T-helper 2 cell treated with Interferon-gamma antibody and Interleukin-4, amounts not matched to agents 5 μg/mL and 100 μg/mL, for 36 hours (primary cell): ENCODE measurements around the gene AGAP1.
"Not testable (repeated sequence)": the region's sequence is repeated elsewhere in the genome, so short reads cannot be mapped to it uniquely, and the experiment has no call there.

Experiments used
- DNase-seq: peaks from one replicate; pipeline ENCODE4 v3.0.0; 2021; ENCODE audit warnings: low spot score
- H3K27ac Mint-ChIP-seq: one replicate; pipeline ENCODE4 v1.8.0; 2021; ENCODE audit warnings: mild to moderate bottlenecking, mixed read lengths
- H3K27me3 Mint-ChIP-seq: one replicate; pipeline ENCODE4 v1.8.0; 2021; ENCODE audit warnings: low read depth, mixed read lengths
- H3K36me3 Mint-ChIP-seq: one replicate; pipeline ENCODE4 v1.8.0; 2021; ENCODE audit warnings: low read depth, mixed read lengths
- H3K4me1 Mint-ChIP-seq: one replicate; pipeline ENCODE4 v1.8.0; 2021; ENCODE audit warnings: low read depth, mixed read lengths
- H3K4me3 Mint-ChIP-seq: one replicate; pipeline ENCODE4 v1.8.0; 2022; ENCODE audit warnings: mild to moderate bottlenecking, moderate library complexity, mixed read lengths
- H3K9me3 Mint-ChIP-seq: one replicate; pipeline ENCODE4 v1.8.0; 2021; ENCODE audit warnings: mixed read lengths

The AGAP1 gene

DNA sequence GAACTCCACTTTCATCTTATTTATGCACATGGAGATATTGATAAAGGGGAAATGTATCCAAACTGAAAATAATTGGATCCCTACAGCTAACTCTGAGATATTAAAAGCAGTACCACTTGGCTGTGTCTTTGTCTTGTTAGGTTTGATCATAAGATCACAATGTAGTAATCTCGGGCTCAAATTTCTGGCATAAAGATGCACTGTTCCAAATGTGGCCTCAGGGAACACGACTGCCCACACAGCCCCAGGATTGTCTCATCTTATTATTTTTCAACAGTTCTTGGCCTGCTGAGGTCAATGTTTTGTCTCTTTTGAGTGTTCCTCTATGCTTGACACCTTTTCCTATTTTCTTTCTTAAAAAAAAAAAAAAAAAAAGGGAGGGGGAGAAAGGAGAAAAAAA lies 560.3 kb downstream of the AGAP1 start:
- H3K4me3 Mint-ChIP-seq, result no peak overlapping the region
- no peak for DNase-seq
- H3K36me3 Mint-ChIP-seq, result no peaks in the 10 kb centered on the region

DNA sequence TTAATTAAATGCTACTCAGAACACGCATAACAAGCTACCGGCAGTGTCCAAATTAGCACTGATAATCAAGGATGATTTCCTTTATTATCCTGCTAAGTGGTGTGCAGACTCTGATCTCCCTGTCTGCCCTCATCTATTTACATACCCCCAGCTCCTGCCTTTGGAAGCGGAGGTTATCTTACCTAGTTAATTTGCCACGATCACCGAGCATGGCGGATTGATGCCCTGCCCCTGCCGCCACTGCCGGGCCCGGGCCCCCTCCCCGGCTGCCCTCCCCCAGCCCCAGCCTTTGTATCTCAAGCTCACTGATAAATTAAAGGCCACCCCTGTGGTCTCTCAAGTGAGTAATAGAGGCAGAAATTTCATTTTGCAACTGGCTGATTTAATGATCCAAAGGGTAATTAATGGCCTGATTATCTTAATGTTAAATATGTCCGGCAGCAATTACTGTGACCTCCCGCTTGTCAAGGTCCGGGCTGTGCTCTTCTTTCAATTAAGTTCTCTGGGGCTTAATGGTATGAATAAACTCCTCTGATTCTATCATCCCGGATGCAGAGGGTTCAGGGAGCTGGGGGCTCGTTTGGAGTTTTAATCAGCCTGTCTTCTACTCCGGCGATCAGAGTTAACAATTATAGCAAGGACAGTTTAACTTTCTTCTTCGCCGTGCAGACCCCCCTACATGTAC lies 560.9 kb downstream of the AGAP1 start:
- H3K27me3 Mint-ChIP-seq, result peaks cover 24% of the 10 kb centered on the region
- DNase-seq, result no peak
- peaks cover 4% of the 10 kb centered on the region for H3K4me1 Mint-ChIP-seq
- no peak overlapping the region for H3K27ac Mint-ChIP-seq
- no peaks in the 10 kb centered on the region for H3K36me3 Mint-ChIP-seq
- no peak overlapping the region for H3K4me3 Mint-ChIP-seq
- H3K9me3 Mint-ChIP-seq, result no peaks in the 10 kb centered on the region

More for the DNA sequence above, 560.3 kb downstream of the AGAP1 start:
- Mint-ChIP-seq H3K9me3 (no peaks in the 10 kb centered on the region), H3K4me1 (peaks cover 4% of the 10 kb centered on the region), H3K27ac (no peak overlapping the region), H3K27me3 (peaks cover 24% of the 10 kb centered on the region)

DNA sequence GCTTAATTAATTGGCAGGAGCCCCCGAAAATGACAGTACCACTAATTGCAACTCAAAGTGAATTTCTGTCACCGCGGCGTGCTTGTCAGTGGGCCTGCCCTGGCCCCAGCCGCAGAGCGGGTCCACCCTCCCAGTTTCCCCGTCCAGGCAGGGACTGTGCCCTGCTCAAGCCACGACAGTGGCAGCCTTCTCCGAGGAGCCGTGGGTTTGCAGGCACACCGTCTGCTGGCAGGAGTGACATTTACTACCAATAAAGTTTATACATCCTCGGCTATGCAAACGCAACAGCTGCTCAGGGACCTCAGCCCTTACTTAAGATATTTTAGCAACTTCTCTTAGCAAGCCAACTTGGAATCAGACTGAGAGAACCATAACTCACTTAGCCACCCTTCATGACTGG lies 561.6 kb downstream of the AGAP1 start:
- no peaks in the 10 kb centered on the region for H3K4me1 Mint-ChIP-seq
- no peak overlapping the region for H3K27ac Mint-ChIP-seq
- H3K4me3 Mint-ChIP-seq, result no peak overlapping the region
- H3K27me3 Mint-ChIP-seq, result peaks cover 24% of the 10 kb centered on the region
- no peaks in the 10 kb centered on the region for H3K36me3 Mint-ChIP-seq
- DNase-seq, result no peak
- no peaks in the 10 kb centered on the region for H3K9me3 Mint-ChIP-seq

DNA sequence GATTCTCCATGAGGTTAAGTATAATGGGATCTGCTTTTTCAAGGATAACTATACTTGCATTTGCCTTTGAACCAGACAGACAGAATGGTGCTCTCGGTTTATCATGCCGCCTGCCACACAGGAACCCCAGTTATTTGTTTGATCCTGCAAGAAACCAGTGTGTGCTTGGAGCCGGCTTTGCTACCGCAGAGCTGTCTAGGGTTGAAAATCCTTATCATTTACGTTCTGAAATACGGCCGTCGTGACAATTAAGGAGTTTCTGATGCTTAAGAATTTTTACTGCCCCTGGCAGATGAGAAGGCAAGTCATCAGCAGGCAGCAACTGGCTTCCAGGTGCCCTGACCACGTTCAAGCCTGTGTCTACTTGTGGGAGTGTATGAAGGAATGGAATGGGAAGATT lies 562.3 kb downstream of the AGAP1 start:
- H3K36me3 Mint-ChIP-seq, result no peaks in the 10 kb centered on the region
- H3K4me3 Mint-ChIP-seq, result no peak overlapping the region
- no peaks in the 10 kb centered on the region for H3K4me1 Mint-ChIP-seq
- no peak overlapping the region for H3K27ac Mint-ChIP-seq
- no peak for DNase-seq
- no peaks in the 10 kb centered on the region for H3K9me3 Mint-ChIP-seq
- H3K27me3 Mint-ChIP-seq, result peaks cover 21% of the 10 kb centered on the region

DNA sequence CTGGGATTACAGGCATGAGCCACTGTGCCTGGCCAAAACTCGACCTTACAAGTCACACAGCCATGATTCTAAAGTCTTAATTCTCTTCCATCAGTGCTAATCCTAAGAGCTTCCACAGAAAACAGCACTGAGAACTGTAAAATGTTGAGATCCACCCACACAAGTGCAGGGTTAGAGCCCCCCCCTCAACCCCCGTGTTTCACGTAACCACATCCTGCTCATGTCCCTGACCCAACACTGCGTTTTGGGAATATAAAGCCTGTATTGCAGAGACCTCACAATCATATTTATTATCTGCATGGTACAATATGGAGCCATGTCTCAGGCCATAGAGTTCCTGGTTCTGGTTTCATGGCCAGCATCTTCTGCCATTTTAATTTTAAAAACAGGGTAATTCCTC lies 563.5 kb downstream of the AGAP1 start:
- DNase-seq, result no peak
- Mint-ChIP-seq H3K27ac (no peak overlapping the region), H3K9me3 (no peaks in the 10 kb centered on the region), H3K36me3 (no peaks in the 10 kb centered on the region), H3K27me3 (peaks cover 21% of the 10 kb centered on the region), H3K4me1 (no peaks in the 10 kb centered on the region), H3K4me3 (no peak overlapping the region)

DNA sequence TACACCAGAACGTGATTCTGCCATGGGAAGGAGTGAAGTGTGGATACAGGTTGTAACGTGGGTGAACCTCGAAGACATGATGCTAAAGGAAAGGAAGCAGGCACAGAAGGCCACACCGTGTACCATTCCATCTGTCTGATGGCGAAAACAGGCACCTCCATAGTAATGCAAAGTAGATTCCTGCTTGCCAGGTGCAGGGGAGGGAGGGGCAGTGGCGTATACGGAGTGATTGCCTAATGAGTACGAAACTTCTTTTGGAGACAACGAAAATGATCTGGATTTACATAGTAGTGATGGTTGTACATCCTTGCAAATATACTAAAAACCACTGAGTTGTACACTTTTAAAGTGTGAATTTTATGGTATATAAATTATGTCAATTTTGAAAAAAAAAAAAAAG lies 567.7 kb downstream of the AGAP1 start:
- H3K4me1 Mint-ChIP-seq, result no peaks in the 10 kb centered on the region
- no peak for DNase-seq
- H3K9me3 Mint-ChIP-seq, result no peaks in the 10 kb centered on the region
- no peak overlapping the region for H3K27ac Mint-ChIP-seq
- H3K27me3 Mint-ChIP-seq, result peaks cover 3% of the 10 kb centered on the region
- H3K36me3 Mint-ChIP-seq, result no peaks in the 10 kb centered on the region
- no peak overlapping the region for H3K4me3 Mint-ChIP-seq

DNA sequence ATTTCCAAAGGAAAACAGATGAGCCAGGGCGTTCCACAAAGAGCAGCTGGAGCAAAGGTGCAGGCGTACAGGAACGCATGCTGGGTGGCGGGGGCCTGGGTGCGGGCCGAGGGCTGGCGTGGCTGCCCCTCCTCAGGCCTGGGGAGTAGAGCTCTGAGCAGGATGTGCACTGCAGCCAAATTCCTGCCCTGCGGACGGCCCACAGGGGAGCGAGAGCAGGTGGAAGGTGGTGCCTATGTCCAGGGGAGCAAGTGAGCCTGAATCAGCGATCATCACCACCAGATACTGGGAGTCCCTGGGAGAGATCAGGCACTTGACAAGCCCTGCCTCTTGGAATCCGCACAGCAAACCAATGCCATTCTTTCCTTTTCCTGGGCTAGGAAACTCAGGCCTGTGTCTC lies 568.1 kb downstream of the AGAP1 start:
- Mint-ChIP-seq H3K4me3 (no peak overlapping the region), H3K36me3 (no peaks in the 10 kb centered on the region), H3K9me3 (no peaks in the 10 kb centered on the region), H3K4me1 (no peaks in the 10 kb centered on the region), H3K27ac (no peak overlapping the region), H3K27me3 (peaks cover 5% of the 10 kb centered on the region)
- no peak for DNase-seq

DNA sequence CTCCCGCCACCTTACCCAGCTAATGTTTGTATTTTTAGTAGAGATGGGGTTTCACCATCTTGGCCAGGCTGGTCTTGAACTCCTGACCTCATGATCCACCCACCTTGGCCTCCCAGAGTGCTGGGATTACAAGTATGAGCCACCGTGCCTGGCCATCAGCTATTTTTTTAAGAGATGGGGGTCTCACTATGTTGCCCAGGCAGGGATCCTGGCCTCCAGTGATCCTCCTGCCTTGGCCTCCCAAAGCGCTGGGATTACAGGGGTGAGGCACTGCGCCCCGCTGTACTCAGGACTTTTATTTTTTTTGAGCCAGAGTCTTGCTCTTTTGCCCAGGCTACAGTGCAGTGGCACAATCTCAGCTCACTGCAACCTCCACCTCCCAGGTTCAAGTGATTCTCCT lies 569.0 kb downstream of the AGAP1 start:
- H3K27ac Mint-ChIP-seq, H3K4me3 Mint-ChIP-seq, H3K4me1 Mint-ChIP-seq: not testable (repeated sequence)

DNA sequence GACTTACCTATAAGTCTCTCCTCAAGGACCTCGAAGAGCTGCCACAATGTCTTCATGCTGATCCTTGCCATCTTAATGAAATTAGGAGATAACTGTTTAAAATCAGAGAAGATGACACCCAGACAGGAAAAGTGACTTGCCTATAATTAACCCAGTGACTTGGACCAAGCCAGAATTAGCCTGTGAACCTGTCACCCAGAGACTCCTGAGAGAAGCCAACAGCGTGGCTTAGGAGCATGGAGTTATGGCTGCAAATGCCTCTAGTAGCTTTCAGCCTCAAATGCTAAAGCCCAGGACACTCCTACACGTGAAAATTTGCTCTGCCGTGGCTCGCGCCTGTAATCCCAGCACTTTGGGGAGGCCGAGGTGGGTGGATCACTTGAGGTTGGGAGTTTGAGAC lies 570.2 kb downstream of the AGAP1 start:
- no peaks in the 10 kb centered on the region for H3K4me1 Mint-ChIP-seq
- H3K36me3 Mint-ChIP-seq, result no peaks in the 10 kb centered on the region
- peaks cover 3% of the 10 kb centered on the region for H3K27me3 Mint-ChIP-seq
- H3K27ac Mint-ChIP-seq, result no peak overlapping the region
- no peaks in the 10 kb centered on the region for H3K9me3 Mint-ChIP-seq
- DNase-seq, result no peak
- H3K4me3 Mint-ChIP-seq, result no peak overlapping the region

More for the DNA sequence above, 569.0 kb downstream of the AGAP1 start:
- not testable (repeated sequence) for H3K36me3 Mint-ChIP-seq, H3K9me3 Mint-ChIP-seq, DNase-seq, H3K27me3 Mint-ChIP-seq

DNA sequence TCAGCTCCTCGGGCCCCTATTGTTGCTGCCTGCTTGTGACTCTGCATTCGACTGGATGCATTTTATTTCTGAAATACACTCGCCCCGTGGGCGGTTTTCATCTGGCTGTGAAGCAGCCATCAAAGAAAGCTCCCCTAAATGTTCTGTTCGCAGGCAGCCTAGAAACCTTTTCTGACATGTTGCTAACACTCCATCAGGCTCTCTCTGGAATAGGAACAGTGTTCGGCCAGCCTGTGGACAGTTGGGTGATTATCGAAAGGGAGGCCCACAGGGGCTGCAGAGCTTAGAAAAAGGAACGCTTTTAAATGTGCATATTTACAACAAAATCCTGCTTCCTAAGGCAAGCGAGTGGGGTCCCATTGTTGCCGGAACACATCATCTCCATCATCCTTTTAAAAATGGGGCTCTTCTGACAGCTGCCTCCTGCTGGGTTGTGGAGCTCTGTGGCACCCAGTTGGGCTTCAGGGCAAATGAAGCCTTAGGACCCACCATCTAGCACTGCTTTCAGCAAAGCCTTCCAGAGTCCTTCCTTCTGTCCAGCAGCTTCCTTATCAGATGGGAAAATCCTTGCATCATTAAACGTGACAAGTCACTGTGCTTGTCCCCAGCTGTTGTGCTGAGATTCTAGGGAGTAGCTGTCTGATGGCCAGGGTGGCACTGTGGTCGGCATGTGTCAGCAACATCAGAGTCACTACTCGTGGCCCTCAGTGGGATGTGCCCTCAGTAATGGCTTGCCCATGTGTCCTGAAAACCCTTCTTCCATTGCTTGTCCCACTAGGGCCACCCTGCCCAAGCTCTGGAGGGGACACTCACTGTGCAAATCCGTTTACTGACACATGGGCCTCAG lies 571.7 kb downstream of the AGAP1 start:
- no peak for DNase-seq
- peaks cover 3% of the 10 kb centered on the region for H3K27me3 Mint-ChIP-seq
- no peaks in the 10 kb centered on the region for H3K4me1 Mint-ChIP-seq
- no peak overlapping the region for H3K27ac Mint-ChIP-seq
- H3K36me3 Mint-ChIP-seq, result no peaks in the 10 kb centered on the region
- H3K9me3 Mint-ChIP-seq, result no peaks in the 10 kb centered on the region
- H3K4me3 Mint-ChIP-seq, result no peak overlapping the region

DNA sequence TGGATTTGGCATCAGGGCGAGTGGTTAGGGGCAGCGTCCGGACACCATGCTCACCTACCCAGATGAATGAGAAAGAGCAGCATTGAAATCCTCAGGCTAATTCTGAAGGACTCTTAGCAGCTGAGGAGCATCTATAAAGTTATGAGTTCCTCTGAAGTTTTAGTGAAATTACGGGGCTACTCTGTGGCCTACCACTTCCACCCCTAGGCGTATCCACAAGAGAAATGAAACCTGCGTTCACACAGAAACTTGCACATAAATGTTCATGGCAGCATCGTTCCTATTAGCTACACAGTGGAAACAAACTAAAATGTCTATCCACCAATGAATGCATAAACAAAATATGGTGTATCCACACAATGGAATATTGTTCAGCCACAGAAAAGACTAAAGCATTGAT lies 576.4 kb downstream of the AGAP1 start:
- H3K4me1 Mint-ChIP-seq, result no peaks in the 10 kb centered on the region

DNA sequence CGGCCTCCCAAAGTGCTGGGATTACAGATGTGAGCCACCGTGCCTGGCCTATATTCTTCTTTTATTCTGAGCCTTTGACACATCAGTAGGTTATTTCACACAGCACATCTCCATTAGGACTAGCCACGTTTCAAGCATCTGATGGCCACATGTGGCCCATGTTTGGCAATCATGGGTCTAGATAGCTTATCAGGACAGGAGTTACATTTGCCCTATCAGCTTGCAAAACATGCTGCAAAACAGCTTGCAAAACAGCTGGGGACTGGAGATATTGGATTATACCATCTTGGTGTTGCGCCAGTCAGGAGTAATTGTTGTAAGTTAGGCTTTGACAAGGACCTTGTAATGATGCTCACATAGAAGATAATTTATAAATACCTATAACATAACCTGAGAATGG lies 579.4 kb downstream of the AGAP1 start:
- Mint-ChIP-seq H3K27ac (no peak overlapping the region), H3K9me3 (no peaks in the 10 kb centered on the region), H3K4me1 (no peaks in the 10 kb centered on the region), H3K4me3 (no peak overlapping the region), H3K27me3 (no peaks in the 10 kb centered on the region), H3K36me3 (no peaks in the 10 kb centered on the region)
- DNase-seq, result no peak

More for the DNA sequence above, 576.4 kb downstream of the AGAP1 start:
- H3K36me3 Mint-ChIP-seq, result no peaks in the 10 kb centered on the region
- no peak overlapping the region for H3K4me3 Mint-ChIP-seq
- H3K27me3 Mint-ChIP-seq, result peaks cover 3% of the 10 kb centered on the region
- no peak for DNase-seq
- no peak overlapping the region for H3K27ac Mint-ChIP-seq
- H3K9me3 Mint-ChIP-seq, result no peaks in the 10 kb centered on the region

DNA sequence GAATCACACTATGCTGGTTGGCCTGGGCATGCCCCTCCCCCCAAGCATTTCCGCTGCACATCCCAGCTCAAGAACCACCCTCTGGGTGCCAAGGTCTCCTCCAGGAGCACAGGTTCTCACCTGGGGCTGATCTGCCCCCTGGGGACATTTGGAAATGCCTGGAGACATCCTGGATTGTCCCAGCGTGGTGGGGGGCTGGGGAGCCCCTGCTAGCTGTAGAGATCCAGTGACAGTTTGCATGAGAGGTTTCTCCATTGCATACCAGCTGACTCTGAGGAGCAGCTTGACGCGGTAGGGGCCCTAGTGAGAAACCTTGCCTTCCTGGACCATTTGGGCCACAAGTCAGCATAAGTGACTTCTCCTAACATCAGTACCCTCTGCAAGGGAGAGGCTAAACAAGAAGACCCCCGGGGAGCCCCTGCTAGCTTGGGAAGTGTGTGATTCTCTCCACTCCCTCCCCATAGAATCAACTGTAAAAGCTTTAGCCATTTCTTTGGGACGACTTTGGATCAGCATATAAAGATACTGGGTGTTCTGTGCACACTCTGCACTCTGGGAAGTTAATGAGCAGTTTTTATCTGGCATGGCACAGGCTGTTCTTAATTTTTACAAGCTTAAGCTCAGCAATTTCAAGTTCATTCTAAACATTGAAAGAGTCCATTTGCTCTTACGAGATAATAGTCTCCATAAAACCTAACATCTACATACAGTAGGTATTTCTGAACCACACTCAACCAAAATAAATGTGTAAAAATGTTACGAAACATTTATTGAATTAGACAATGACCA lies 580.2 kb downstream of the AGAP1 start:
- Mint-ChIP-seq H3K27ac (no peak overlapping the region), H3K36me3 (no peaks in the 10 kb centered on the region), H3K4me3 (no peak overlapping the region), H3K4me1 (no peaks in the 10 kb centered on the region), H3K9me3 (no peaks in the 10 kb centered on the region), H3K27me3 (no peaks in the 10 kb centered on the region)
- DNase-seq, result no peak

DNA sequence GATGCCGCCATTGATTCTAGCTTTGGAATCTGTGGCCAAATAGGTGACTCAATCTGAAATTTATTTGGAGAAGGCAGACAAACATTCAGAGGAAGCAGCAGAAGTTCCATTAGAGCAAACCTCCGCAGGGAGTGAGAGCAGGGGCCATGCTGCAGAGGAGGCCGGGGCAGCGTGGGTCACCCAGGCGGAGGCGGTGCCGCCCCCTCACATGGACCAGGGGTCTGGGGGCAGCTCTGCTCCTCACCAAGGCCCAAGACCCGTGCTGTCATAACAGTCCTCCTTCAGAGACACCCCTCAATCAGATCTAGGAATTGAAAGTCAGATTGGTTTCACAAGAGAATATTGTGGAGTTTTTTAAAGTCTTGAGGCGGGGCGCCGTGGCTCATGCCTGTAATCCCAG lies 582.0 kb downstream of the AGAP1 start:
- Mint-ChIP-seq H3K9me3 (no peaks in the 10 kb centered on the region), H3K36me3 (no peaks in the 10 kb centered on the region), H3K27ac (no peak overlapping the region), H3K27me3 (no peaks in the 10 kb centered on the region), H3K4me1 (no peaks in the 10 kb centered on the region), H3K4me3 (no peak overlapping the region)
- DNase-seq, result no peak
